ENCODE measurements around the gene BARHL1.

BARHL1 gene

DNA sequence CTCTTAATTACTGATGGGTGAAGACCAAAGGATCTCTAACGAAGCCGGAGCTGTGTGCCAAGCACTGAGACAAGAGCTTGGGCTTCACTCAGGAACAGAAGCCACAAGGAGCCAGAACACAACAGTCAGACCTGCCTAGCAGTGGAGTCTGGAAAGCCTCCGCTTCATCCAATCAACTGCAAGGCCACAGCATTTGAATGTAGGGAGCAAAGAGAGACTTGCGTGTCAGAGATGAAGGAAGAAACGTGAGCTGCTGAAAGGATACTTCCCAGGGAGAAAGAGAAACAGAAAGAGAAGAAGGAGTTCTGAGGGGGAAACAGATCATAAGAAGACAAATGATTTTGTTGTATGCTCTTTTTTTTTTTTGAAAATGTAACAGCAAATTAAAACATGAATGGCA, 43.9 kb downstream of the BARHL1 start:
- DNase-seq = no peak

GRCh38 chr9:132627106-132627505, 44.7 kb downstream of the BARHL1 start:
- DNase-seq = no peak

- DNase-seq = no peak
These were observed 45.2 kb downstream of the BARHL1 start for GRCh38 chr9:132627594-132627993.

- DNase-seq = no peak
These were observed 46.3 kb downstream of the BARHL1 start for GRCh38 chr9:132628746-132629145.

GRCh38 chr9:132630116-132630515, 47.7 kb downstream of the BARHL1 start:
- DNase-seq = no peak

GRCh38 chr9:132630811-132631210, 48.4 kb downstream of the BARHL1 start:
- no peak for DNase-seq

GRCh38 chr9:132631280-132631679, 48.9 kb downstream of the BARHL1 start:
- DNase-seq = no peak

GRCh38 chr9:132631685-132632084, 49.3 kb downstream of the BARHL1 start:
- DNase-seq = no peak

DNA sequence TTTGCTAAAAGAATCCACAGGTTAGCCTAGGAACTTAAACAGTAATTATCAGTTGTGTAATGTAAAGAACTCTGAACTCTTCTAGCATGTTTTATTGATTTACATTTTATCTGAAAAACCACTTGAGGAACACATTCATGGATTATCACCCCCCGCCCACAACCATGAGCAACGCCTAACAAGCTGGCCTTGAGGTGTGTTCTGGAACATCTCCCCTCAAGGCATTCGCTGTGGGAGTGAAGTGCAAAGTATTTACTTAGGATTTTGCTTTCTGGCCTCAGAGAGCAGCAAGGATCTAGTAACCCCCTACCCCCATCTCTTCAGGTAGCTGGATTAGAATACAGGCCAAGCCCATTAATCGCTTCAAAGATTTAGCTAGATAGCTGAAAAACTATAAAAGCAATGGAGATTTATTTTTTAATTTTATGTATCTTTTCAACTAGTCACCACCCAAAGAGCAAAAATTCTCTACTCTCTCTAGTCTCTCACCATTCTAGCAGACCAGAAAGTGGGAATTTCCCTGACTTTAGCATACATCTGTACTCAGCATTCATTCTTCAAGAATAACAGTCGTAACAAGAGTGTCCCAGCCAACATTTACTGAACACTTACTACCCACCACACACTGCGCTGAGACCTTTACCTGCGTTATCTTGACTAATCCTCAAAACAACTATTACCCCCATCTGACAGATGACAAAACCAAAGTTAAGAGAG, 50.2 kb downstream of the BARHL1 start:
- DNase-seq = no peak

GRCh38 chr9:132634327-132634726, 51.9 kb downstream of the BARHL1 start:
- no peak for DNase-seq

GRCh38 chr9:132637351-132637750, 54.9 kb downstream of the BARHL1 start:
- no peak for DNase-seq

GRCh38 chr9:132637801-132638200, 55.4 kb downstream of the BARHL1 start:
- no peak for DNase-seq

DNA sequence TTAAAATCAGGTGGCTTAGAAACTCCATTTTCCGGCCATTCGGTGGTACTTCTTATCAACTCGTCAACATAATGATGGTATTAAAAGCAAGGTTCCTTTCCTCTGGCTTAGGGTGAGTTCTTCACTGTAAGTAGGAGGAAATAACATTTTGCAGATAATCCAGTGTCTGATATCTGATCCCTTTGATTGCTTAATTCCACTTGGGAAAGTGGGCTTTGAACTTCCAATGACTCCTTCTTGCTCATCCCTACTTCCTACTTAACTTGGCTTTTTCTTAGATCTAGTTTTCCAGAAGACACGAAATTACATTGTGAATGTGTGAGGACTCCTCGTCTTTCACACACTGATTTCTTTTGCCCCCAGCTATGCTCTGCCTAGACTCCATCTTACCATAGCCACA, 55.8 kb downstream of the BARHL1 start:
- no peak for DNase-seq

- DNase-seq = no peak
These were observed 56.9 kb downstream of the BARHL1 start for GRCh38 chr9:132639322-132639721.
